Breast epithelium (tissue), 4 donors: ENCODE results near the gene RNASE9. TPM values are rescaled to one million over a fixed set of nuclear protein-coding genes. Genes with fewer than 3 reads are reported as not detected.

Source experiments
- DNase-seq, 2 donors: peaks; one replicate each; pipeline ENCODE4 v3.0.0-alpha.2; 2019; ENCODE audit warnings: low spot score in 2 of 2
- H3K27ac ChIP-seq, 2 donors: fragments of 200-600 bp; sonication (generic) in 1 of 2; one replicate each; pipeline ENCODE4 v1.5.1; 2016 to 2019; ENCODE audit warnings: mild to moderate bottlenecking in 1 of 2
- H3K27me3 ChIP-seq, 2 donors: fragments of 200-600 bp; sonication (generic) in 1 of 2; one replicate each; pipeline versions ENCODE4 v1.5.1 to v1.6.0; 2017 to 2019; ENCODE audit warnings: control low read depth in 1 of 2, mild to moderate bottlenecking in 1 of 2
- H3K36me3 ChIP-seq: fragments of 200-600 bp; one replicate; pipeline ENCODE4 v1.5.1; 2019
- H3K4me1 ChIP-seq, 2 donors: fragments of 200-600 bp; sonication (generic); one replicate each; pipeline ENCODE4 v1.5.1; 2016 to 2019; ENCODE audit warnings: control low read depth in 1 of 2
- H3K4me3 ChIP-seq, 3 donors: fragments of 200-600 bp; sonication (generic); 1 replicate in 2 of 3; 2 replicates in 1 of 3; pipeline ENCODE4 v1.5.1; 2016 to 2019; ENCODE audit warnings: mild to moderate bottlenecking in 3 of 3, moderate library complexity in 2 of 3
- H3K9me3 ChIP-seq, 2 donors: fragments of 200-600 bp; sonication (generic) in 1 of 2; one replicate each; pipeline ENCODE4 v1.5.1; 2016 to 2019; ENCODE audit warnings: control low read depth in 1 of 2
- POLR2A ChIP-seq: fragments of 450-650 bp; IDR thresholded peaks from one replicate; pipeline ENCODE4 v1.6.1; 2016; ENCODE audit warnings: antibody characterized with exemption, mild to moderate bottlenecking, moderate library complexity
- POLR2AphosphoS5 ChIP-seq, 3 donors: sonication (generic); formaldehyde crosslinking; IDR thresholded peaks; one replicate each; pipeline ENCODE4 v1.6.1; 2017; ENCODE audit warnings: antibody characterized with exemption in 3 of 3
- intact Hi-C: fragments of 100-400 bp; cut with DNase I; formaldehyde crosslinking; loops from one replicate; pipeline ENCODE4 v1.15.1; 2023; ENCODE audit warnings: low total_unique reads
- total RNA-seq, 3 donors: library from RNA; depleted of rRNA; stranded (reverse); fragments of >200 nt; gene quantifications; one replicate each; pipeline ENCODE4 v1.1.0, GENCODE V29; 2016
- TF ChIP-seq, protein P1 (sequence below), 3 donors: fragments of 450-650 bp; IDR thresholded peaks; one replicate each; pipeline ENCODE4 v1.5.1; 2016 to 2017; ENCODE audit warnings: antibody characterized with exemption in 3 of 3, mild to moderate bottlenecking in 3 of 3, moderate library complexity in 3 of 3

The RNASE9 gene
- total RNA-seq, 3 donors from 2014 or later: not detected

DNA sequence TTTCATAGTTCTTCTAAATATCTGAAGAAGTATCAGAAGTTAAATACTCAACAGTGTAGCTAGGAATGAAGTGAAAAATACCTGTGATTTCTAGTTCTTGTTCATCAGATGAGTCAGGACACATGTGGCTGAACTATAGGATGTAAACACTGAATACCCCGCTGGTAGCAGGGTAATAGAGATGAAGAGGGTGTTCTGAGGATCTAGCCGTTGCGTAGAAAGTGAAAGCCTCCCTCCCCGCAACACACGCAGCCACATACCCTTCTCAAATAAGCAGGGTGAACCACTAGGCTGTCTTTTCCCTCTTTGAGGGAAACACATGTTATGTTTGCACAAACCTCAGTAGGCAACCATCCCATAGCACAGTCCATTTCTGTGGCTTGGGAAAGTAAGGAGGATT, 46.8 kb upstream of the RNASE9 start:
- Histone ChIP-seq H3K36me3 (no peaks in the 10 kb centered on the region), H3K27ac (no peak overlapping the region), H3K4me3 (no peak overlapping the region), H3K27me3 (no peaks in the 10 kb centered on the region), H3K9me3 (no peaks in the 10 kb centered on the region), H3K4me1 (no peaks in the 10 kb centered on the region)
- intact Hi-C loops: loop anchor here (5.0 to 10.0 kb wide), 2 partner anchors 153 to 195 kb away; partner anchors contain the start of genes APEX1, OSGEP and TEP1
- no peak for DNase-seq
- no peak for TF ChIP-seq POLR2A

DNA sequence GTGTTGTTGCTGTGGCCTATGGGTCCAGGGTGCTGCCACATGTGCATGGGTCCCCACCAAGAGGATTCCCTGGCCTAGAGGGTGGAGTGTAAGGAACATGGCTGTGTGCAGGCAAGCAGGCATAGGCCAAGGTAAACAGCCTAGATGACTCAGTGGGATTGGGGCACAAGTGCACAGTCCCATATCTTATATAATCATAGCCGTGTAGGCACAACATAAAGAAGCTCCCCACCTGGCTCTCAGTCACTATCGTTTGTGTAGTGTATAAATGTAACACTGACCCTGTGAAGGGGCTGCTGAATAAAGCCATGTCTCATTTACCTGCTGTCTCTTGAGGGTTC, 46.0 kb upstream of the RNASE9 start:
- H3K27ac ChIP-seq: no peak overlapping the region
- H3K4me1 ChIP-seq: no peaks in the 10 kb centered on the region
- H3K27me3 ChIP-seq: no peaks in the 10 kb centered on the region
- intact Hi-C loops: loop anchor here (5.0 to 10.0 kb wide), 2 partner anchors 152 to 195 kb away; partner anchors contain the start of genes APEX1, OSGEP and TEP1
- TF ChIP-seq POLR2AphosphoS5 (IDR thresholded peaks at IDR 0.05) (no peak), POLR2A (no peak)
- TF ChIP-seq, protein P1, sequence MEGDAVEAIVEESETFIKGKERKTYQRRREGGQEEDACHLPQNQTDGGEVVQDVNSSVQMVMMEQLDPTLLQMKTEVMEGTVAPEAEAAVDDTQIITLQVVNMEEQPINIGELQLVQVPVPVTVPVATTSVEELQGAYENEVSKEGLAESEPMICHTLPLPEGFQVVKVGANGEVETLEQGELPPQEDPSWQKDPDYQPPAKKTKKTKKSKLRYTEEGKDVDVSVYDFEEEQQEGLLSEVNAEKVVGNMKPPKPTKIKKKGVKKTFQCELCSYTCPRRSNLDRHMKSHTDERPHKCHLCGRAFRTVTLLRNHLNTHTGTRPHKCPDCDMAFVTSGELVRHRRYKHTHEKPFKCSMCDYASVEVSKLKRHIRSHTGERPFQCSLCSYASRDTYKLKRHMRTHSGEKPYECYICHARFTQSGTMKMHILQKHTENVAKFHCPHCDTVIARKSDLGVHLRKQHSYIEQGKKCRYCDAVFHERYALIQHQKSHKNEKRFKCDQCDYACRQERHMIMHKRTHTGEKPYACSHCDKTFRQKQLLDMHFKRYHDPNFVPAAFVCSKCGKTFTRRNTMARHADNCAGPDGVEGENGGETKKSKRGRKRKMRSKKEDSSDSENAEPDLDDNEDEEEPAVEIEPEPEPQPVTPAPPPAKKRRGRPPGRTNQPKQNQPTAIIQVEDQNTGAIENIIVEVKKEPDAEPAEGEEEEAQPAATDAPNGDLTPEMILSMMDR (IDR thresholded peaks at IDR 0.05): no peak
- H3K36me3 ChIP-seq: no peaks in the 10 kb centered on the region
- H3K9me3 ChIP-seq: no peaks in the 10 kb centered on the region
- no peak overlapping the region for H3K4me3 ChIP-seq
- no peak for DNase-seq

DNA sequence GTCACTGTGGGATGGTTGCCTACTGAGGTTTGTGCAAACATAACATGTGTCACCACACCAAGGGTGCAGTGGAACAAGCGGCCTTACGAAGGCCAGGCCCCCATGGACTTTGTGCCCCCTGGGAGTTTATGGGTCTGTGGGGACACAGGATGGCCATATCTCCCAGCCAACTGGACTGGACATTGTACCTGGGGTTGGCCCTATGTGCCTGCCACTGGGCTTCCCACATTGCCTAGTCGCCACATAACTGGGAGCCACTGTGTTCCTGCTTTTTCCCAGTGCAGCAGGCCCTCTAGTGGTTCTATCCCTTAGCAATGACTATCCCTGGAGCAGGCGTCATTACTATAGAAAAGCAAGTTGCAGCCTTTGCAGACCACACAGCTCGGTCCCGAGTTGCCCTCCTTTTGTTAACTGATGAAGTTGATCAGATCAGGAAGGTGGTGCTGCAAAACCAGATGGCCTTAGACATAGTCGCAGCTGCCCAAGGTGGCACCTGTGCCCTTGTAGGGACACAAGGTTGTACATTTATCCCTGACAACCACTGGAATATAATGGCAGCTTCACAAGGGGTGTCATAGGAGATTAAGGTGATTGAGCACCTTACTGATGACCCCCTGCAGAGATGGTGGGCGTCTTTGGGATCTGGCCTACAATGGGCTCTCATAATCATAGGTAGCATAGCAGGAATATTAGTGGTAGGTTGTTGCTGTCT, 45.5 kb upstream of the RNASE9 start:
- Histone ChIP-seq H3K27ac (no peak overlapping the region), H3K4me1 (no peaks in the 10 kb centered on the region), H3K36me3 (no peaks in the 10 kb centered on the region), H3K27me3 (no peaks in the 10 kb centered on the region), H3K4me3 (no peak overlapping the region), H3K9me3 (no peaks in the 10 kb centered on the region)
- no peak for DNase-seq
- TF ChIP-seq, protein P1 (IDR thresholded peaks at IDR 0.05): peak in 2 of 3 donors; percentile 16 to 45
- no peak for TF ChIP-seq POLR2A
- intact Hi-C loops: loop anchor here (5.0 to 10.0 kb wide), 2 partner anchors 152 to 194 kb away; partner anchors contain the start of genes APEX1, OSGEP and TEP1

DNA sequence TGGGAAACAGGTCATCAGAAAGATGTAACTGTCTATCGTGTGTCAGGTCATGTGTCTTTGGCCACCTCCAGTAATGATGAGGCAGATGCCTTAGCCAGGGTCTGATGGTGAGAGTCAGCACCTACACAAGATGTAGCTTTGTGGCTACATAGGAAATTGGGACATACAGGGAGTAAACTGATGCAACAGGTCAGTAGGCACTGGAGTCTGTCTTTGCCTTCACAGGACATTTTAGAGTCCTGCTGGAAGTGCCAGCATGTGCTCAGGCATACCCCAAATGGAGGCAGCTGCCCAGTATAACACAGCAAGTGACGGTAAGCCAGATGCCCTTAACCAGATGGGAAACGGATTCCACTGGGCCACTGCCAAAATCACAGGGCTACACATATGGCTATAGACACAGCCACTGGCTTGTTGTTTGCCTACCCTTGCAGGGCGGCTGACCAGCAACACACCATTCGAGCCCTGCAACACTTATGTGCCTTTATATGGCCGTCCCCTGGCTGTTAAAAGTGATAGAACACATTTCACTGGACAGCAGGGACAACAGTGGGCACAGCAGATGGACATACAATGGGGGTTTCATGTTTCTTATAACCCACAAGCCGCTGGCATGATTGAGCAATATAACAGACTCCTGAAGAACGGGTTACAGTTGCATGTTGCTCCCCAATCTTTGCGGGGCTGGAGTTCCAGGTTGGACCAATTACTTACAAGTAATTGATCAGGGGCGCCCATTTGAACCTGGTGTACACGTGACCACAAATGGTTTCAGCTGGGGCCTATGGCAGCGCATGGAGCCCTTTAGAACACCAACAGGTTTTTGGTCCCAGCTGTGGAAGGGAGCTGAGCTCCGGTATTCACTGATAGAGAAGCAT, 43.2 kb upstream of the RNASE9 start:
- Histone ChIP-seq H3K27me3 (no peaks in the 10 kb centered on the region), H3K4me3 (no peak overlapping the region), H3K4me1 (no peaks in the 10 kb centered on the region), H3K9me3 (no peaks in the 10 kb centered on the region), H3K27ac (no peak overlapping the region), H3K36me3 (no peaks in the 10 kb centered on the region)
- no peak for TF ChIP-seq POLR2AphosphoS5 (IDR thresholded peaks at IDR 0.05)
- no peak for TF ChIP-seq POLR2A
- TF ChIP-seq, protein P1 (IDR thresholded peaks at IDR 0.05): no peak
- no peak for DNase-seq
- intact Hi-C loops: loop anchor here (10.0 kb wide), 1 partner anchor 149 kb away; the partner anchor contains the start of genes APEX1 and OSGEP

DNA sequence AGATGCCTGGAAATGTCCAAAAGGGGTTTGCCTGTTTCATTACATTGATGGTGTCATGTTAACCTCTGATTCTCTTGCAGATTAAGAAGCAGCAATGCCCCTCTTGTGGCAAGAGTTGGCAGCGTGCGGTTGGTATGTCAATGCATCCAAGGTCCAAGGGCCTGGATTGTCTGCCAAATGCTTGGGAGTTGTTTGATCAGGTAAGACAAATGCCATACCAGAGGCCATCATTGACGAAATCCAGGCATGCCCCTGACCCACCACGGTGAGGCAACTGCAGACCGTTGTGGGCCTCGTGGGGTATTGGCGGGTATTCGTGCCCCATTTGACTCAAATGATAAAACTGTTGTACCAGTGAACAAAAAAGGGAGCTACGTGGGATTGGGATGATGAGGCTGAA, 41.7 kb upstream of the RNASE9 start:
- intact Hi-C loops: loop anchor here (10.0 kb wide), 1 partner anchor 148 kb away; the partner anchor contains the start of genes APEX1 and OSGEP

More for the DNA sequence above, 41.7 kb upstream of the RNASE9 start:
- no peaks in the 10 kb centered on the region for H3K9me3 ChIP-seq
- no peak overlapping the region for H3K27ac ChIP-seq
- no peaks in the 10 kb centered on the region for H3K36me3 ChIP-seq
- no peaks in the 10 kb centered on the region for H3K27me3 ChIP-seq
- H3K4me3 ChIP-seq: no peak overlapping the region
- no peaks in the 10 kb centered on the region for H3K4me1 ChIP-seq
- TF ChIP-seq, protein P1 (IDR thresholded peaks at IDR 0.05): no peak
- TF ChIP-seq POLR2AphosphoS5 (IDR thresholded peaks at IDR 0.05) (no peak), POLR2A (no peak)
- DNase-seq: no peak
